Sciatic nerve (tissue), 2 donors: Measurements from ENCODE around the gene METAP1. TPM values are rescaled to one million over a fixed set of nuclear protein-coding genes. Genes with fewer than 3 reads are reported as not detected.
"Not testable (repeated sequence)": the region's sequence is repeated elsewhere in the genome, so short reads cannot be mapped to it uniquely, and the experiment has no call there.

ENCODE experiments used
- ATAC-seq: fragments of 200-7000 bp; cut with Tn5 transposase; one replicate; pipeline ENCODE4 v1.9.1; 2020; ENCODE audit warnings: mild to moderate bottlenecking, moderate library complexity
- DNase-seq: peaks from one replicate; pipeline ENCODE4 v3.0.0-alpha.2; 2020; ENCODE audit warnings: low spot score
- intact Hi-C: fragments of 100-400 bp; cut with DNase I; formaldehyde crosslinking; loops from one replicate; pipeline ENCODE4 v1.14.2; 2022
- total RNA-seq: library from RNA; stranded (reverse); fragmentation: NEBNext Ultra II Directional; extraction: Animal tissue kit (Norgen Biotek cat#: 25700); gene quantifications from one replicate; pipeline ENCODE4 v1.2.1, GENCODE V29; 2021
- donor health status: DM: no; HTN: no; CAD: no.
- donor health status: DM: no; HTN: no; CAD: no.

METAP1 gene
- total RNA-seq, 1 donor from 2014 or later = 33.2 TPM

DNA sequence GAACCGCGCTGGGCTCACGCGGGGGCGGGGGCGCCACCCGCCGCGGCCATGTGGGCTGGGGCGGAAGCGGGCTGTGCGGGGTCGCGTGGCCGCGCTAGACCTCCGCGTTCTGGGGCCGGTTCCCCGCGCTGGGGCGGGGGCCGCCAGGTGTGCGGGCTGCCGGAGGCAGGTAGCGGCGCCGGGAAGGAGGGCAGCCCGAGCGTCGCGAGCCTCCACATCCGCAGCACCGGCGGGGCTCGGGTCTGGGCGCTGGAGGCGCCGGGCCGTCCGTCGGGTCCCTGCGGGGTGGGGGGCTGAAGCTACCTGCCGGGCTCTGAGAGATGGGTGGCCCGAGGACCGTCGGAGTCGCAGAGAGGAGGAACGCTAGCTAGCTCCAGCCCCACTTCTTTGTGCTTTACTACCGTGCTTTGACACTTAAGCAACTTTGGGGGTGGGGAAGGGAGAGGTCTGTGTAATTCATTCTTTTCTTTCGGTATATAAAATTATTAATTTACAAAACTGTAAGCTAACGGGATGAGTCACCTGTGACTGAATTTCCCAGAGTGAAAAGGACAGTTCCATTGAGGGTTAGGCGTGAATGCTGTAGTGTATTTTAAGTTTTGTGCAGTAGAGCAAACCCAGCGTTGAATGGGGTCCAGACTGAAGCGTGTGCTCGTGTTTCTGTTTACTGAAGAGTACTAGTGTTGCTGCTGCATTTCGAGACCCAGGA, 689 bp downstream of the METAP1 start:
- intact Hi-C loops = no loop called here
- DNase-seq (no peak), ATAC-seq (no peak)

DNA sequence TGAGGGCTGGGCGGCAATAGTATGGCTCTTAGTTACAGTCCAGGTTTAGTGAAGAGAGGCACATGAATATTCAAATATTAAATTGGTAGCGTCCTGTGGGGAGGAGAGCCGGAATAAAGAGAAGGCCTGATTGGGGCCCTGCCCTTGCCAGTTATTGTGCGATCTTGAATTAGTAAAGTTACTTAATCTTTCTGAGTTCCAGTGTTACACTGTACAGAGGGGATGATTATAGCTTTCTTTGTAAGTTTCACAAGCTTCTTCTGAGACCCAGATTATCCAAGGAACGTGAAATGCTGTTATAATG, 1.2 kb downstream of the METAP1 start:
- ATAC-seq (no peak), DNase-seq (no peak)
- intact Hi-C loops = no loop called here

DNA sequence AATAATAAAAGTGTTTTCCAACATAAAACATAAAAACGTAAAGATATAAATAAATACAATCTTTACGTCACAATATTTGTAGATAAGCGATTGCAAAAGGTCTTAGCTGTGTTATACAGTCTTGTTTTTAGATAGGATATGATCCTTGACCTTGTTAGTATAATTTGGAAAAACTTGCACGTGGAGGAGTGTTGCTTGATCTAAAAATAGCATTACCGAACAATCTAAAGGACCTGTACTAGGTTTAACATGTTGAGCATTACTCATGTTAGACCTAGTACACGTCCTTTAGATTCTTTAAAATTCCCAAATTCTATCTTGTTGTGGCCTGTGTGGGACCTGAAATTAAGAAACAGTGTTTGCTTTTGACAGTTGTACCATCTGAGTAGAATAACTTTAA, 1.6 kb downstream of the METAP1 start:
- DNase-seq (no peak), ATAC-seq (no peak)
- intact Hi-C loops = no loop called here

DNA sequence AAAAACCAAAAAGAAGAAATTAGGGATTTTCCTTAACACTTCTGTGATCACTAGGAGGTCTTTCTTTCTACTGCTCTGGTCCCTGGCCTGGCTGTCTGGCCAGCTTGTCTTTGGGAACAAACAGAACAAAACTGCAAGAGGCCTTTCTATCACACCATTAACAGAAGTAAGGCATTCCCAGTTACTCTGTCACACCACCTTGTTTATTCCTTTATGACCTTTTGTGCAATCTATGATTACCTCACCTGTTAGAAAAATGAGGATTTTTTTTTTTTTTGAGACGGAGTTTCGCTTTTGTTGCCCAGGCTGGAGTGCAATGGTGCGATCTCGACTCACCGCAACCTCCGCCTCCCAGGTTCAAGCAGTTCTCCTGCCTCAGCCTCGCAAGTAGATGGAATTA, 3.0 kb downstream of the METAP1 start:
- no peak for DNase-seq
- ATAC-seq = no peak
- intact Hi-C loops = no loop called here

DNA sequence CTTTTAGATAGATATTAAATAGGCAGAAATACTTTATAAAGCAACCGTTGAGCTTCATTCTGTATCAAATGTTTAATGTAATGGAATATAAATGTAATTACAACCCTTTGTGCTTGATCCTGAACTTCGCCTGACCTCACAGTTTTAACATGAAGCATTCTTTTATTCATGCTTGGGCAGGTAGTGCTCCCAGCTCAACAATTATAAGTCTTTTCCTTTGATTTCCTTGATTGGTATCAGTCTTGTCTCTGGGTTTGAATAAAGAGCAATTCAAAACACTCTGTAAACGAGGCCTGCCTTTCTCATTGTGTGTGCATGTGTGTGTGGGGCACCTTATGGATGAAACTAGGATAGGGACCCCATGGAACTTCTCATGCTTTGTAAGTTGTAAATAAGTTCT, 6.8 kb downstream of the METAP1 start:
- no peak for ATAC-seq
- no peak for DNase-seq
- intact Hi-C loops = no loop called here

DNA sequence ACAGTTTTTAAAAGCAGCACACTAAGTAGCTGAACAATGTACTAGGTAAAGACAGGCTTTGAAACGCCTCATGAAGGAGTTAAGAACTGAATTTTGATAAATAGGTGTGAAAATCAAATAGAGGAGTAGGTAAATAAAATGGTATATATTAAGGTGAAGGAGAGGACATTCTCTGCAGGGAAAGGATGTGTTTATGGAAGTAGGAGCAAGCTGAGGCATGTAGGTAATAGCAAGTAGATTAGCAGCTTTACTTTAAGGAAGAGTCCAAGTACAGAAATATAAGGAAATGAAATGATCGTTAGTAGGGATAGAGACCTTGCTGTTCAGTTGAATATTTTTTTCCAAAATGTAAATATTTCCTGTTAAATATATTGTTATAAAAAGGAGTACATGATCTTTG, 12.5 kb downstream of the METAP1 start:
- ATAC-seq (no peak), DNase-seq (no peak)
- intact Hi-C loops = no loop called here

- no peak for ATAC-seq
- DNase-seq = no peak
- intact Hi-C loops = no loop called here
These were observed 16.4 kb downstream of the METAP1 start for GRCh38 chr4:99011910-99012309.

DNA sequence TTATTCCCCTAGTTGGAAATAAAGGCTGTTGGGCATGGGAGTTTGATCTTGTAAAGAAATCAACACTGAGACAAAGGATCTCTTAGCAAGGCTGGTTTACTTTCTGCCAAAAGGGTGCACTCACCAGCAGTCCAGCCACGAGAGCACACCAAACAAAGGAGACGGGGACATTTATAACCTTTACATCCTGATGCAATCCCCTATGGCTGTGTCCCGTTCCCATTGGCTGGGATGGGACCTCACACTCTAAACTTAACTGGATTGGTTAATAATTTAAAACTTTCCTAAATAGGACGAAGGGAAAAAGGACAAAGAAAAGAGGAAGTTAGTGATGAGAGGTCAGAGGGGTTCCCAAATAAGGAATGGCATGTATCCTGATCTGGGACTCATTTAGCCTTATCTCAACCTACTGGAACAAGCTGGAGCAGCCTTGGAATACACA, 17.9 kb downstream of the METAP1 start:
- intact Hi-C loops = no loop called here
- ATAC-seq (no peak), DNase-seq (no peak)

- ATAC-seq (no peak), DNase-seq (no peak)
- intact Hi-C loops = no loop called here
These were observed 18.5 kb downstream of the METAP1 start for GRCh38 chr4:99013884-99014523.

GRCh38 chr4:99021386-99021785, 25.9 kb downstream of the METAP1 start:
- intact Hi-C loops = no loop called here
- no peak for ATAC-seq

DNA sequence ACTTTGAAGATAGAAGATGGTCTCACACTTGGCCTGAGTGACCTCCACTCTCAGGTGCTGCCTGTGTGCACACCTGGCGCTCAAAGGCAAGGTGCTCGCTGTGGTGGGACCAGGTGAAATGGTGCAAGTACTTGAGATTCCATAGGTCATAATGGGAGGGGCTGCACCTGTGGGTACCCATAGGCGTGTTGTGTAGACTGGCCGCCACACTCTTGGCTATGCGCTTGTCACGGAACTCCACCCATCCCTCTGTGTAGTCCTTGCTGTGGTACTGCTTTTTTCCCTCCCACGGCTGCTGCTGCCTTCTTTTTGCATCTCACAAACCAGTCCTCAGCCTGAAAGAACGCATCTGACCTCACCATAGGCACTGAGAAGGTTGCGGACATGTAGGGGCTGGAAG, 27.0 kb downstream of the METAP1 start:
- DNase-seq = no peak
- no peak for ATAC-seq
- intact Hi-C loops = no loop called here

More at GRCh38 chr4:99021386-99021785, 25.9 kb downstream of the METAP1 start:
- no peak for DNase-seq

DNA sequence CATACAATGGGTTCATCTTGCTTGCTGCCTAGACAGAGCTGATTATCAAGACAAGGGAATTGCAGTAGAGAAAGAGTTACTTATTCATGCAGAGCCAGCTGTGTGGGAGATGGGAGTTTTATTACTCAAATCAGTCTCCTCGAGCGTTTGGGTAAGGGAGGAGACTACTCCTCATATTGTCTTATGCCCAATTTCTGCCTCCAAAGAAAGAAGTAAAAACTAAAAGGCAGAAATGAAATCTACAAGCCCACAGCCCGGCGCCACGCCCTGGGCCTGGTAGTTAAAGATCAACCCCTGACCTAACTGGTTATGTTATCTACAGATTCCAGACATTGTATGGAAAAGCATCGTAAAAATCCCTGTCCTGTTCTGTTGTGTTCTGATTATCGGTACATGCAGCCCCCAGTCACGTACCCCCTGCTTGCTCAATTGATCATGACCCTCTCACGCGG, 28.3 kb downstream of the METAP1 start:
- DNase-seq, intact Hi-C loops, ATAC-seq: not testable (repeated sequence)

DNA sequence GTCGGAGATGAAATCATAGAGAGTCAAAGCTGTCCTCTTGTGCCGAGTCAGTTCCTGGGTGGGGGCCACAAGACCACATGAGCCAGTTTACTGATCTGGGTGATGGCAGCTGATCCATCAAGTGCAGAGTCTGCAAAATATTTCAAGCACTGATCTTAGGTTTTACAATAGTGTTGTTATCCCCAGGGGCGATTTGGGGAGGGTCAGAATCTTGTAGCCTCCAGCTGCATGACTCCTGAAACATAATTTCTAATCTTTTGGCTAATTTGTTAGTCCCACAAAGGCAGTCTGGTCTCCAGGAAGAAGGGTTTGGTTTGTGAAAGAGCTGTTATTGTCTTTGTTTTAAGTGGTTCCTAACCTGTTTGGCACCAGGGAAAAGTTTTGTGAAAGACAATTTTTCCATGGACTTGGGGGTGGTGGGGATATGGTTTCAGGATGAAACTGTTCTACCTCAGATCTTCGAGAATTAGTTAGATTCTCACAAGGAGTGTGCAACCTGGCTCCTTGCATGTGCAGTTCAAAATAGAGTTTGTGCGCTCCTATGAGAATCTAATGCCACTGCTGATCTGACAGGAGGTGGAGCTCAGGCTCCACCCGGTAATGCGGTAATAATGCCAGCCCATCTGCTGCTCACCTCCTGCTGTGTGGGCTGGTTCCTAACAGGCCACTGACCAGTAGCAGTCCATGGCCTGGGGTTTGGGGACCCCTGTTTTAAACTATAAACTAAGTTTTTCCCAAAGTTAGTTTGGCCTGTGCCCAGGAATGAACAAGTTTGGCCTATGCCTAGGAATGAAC, 29.2 kb downstream of the METAP1 start:
- ATAC-seq = no peak
- intact Hi-C loops = no loop called here
- no peak for DNase-seq

GRCh38 chr4:99025506-99025905, 30.0 kb downstream of the METAP1 start:
- intact Hi-C loops = no loop called here
- ATAC-seq (no peak), DNase-seq (no peak)

DNA sequence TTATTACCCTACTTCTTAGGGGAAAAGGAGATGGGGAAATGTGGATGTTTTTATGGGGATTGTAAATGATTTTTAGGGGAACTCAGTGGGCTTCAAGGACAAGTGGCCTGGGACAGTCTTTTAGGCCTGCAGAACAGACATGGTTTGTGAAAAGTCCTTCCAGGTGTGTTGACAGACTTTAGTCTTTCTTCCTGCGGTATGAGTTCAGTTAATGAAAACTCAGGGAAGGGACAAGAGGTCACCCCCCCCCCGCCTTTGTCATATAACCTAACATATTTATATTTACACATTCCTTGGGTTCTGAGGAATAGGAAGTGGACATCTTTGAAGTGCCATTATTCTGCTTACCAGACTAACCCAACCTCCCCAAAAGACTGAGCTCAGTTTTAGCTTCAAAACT, 31.8 kb downstream of the METAP1 start:
- no peak for ATAC-seq
- no peak for DNase-seq
- intact Hi-C loops = no loop called here

DNA sequence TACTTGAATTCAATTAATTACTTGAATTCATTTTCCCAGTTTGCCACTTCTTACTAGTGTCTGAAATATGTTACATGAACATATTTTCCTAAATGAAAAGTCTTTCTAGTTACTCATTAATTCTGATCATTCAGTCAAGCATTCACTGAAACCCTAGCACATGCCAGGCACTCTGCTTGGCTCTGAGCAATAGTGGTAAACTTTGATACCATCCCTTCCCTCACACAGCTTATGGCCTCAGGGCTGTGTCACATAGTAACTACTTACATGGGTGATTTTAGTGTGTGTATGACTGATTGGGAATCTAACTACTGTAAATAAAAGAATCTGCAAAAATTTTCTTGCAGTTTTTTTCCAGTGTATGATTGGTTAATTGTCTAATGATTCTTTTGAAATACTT, 32.7 kb downstream of the METAP1 start:
- DNase-seq (no peak), ATAC-seq (no peak)
- intact Hi-C loops = no loop called here

GRCh38 chr4:99029018-99029735, 33.7 kb downstream of the METAP1 start:
- intact Hi-C loops = no loop called here
- ATAC-seq (no peak), DNase-seq (no peak)

DNA sequence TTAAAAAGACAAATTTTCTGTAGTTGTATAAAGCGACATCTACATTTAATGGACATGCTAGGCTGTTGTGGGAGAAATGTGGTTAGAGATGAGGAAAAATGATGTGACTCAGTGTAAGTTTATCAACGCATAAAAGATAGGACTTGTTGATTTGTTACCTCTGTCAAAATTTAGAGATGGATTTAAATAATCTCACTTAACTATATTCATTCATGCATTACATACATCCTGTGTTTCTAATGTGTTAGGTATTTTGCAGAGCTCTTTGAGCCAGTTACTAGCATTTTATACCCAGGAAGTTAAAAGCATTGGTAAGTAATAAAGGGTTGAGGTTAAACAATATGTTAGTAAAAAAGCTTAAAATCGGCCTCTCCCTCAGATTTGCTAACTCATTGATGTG, 34.3 kb downstream of the METAP1 start:
- no peak for DNase-seq
- intact Hi-C loops = no loop called here
- no peak for ATAC-seq

GRCh38 chr4:99033956-99034355, 38.4 kb downstream of the METAP1 start:
- intact Hi-C loops = no loop called here
- DNase-seq (no peak), ATAC-seq (no peak)

- ATAC-seq (no peak), DNase-seq (no peak)
- intact Hi-C loops = no loop called here
These were observed 42.7 kb downstream of the METAP1 start for GRCh38 chr4:99038213-99038612.
